Muscle of leg (tissue), 11 donors: Measurements from ENCODE around the gene ABCC3. TPM values are rescaled to one million over a fixed set of nuclear protein-coding genes. Genes with fewer than 3 reads are reported as not detected.
"Not testable (repeated sequence)": the region's sequence is repeated elsewhere in the genome, so short reads cannot be mapped to it uniquely, and the experiment has no call there.

Source experiments
- DNase-seq: peaks from one replicate; pipeline ENCODE4 v3.0.0; 2013
- H3K27ac ChIP-seq: one replicate; pipeline ENCODE4 v1.5.1; 2013; ENCODE audit warnings: mild to moderate bottlenecking, low read length, control low read depth
- H3K27me3 ChIP-seq: one replicate; pipeline ENCODE4 v1.6.1; 2013; ENCODE audit warnings: low read length; ENCODE audit not compliant: control insufficient read depth, insufficient read depth
- H3K36me3 ChIP-seq: one replicate; pipeline ENCODE4 v1.6.1; 2013; ENCODE audit warnings: low read length; ENCODE audit not compliant: control insufficient read depth, insufficient read depth
- H3K4me1 ChIP-seq: one replicate; pipeline ENCODE4 v1.6.1; 2013; ENCODE audit warnings: low read length; ENCODE audit not compliant: control insufficient read depth, insufficient read depth
- H3K4me3 ChIP-seq: one replicate; pipeline ENCODE4 v1.5.1; 2013; ENCODE audit warnings: low read length, control low read depth
- H3K9me3 ChIP-seq: replicated peaks from 2 replicates; pipeline ENCODE4 v1.6.1; 2013; ENCODE audit warnings: low read depth, low read length; ENCODE audit not compliant: control insufficient read depth
- WGBS: methylation state at CpG from one replicate; pipeline ENCODE4 v1.1.5; 2013; ENCODE audit warnings: missing lambda C conversion rate; ENCODE audit not compliant: insufficient coverage; 5-methylcytosine and 5-hydroxymethylcytosine counted together
- polyA plus RNA-seq, 8 donors: library from polyadenylated mRNA; unstranded; fragments of 120-200 nt; gene quantifications; one replicate each; pipeline versions ENCODE4 v1.2.1 to v1.2.3, GENCODE V29; 2013; ENCODE audit warnings: inconsistent platforms in 1 of 8, low replicate concordance in 1 of 8; ENCODE audit not compliant: insufficient read length in 8 of 8, insufficient read depth in 1 of 8
- total RNA-seq: library from RNA; stranded (reverse); fragments of 120-200 nt; gene quantifications from one replicate; pipeline ENCODE4 v1.2.4, GENCODE V29; 2013

Gene ABCC3
- total and polyA plus RNA-seq, 9 donors = 0.24 to 8.0 (median 0.39) TPM

DNA sequence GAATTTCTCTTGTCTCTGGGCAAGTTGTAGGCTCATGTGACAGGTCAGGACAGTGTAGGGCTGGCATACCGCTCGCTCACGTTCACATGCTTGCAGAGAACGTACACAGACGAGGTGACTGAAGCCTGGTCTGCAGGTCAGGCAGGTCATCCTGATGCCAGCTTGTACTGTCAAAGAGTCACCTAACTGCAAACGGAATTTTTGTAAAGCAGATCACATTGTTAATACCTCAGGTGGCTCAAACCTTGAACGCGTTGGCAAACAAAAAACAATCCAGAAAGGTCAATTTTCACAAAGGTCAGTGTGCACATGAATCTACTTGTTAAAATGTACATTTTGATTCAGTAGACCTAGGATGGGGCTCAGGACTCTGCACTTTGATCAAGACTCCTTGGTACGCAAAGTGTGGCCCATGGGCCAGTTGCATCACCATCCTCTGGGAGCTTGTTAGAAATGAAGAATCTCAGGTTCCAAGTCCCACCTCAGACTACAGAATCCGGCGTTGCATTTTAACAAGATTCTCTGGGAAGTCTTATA lies 44.4 kb downstream of the ABCC3 start:
- no peaks in the 10 kb centered on the region for H3K27me3 ChIP-seq
- no peak overlapping the region for H3K27ac ChIP-seq
- no peaks in the 10 kb centered on the region for H3K9me3 ChIP-seq
- H3K4me3 ChIP-seq = no peak overlapping the region
- peaks cover 8% of the 10 kb centered on the region for H3K4me1 ChIP-seq
- no peak for DNase-seq
- 86% methylated on average over 9 of the region's 11 CpGs for WGBS
- no peaks in the 10 kb centered on the region for H3K36me3 ChIP-seq

DNA sequence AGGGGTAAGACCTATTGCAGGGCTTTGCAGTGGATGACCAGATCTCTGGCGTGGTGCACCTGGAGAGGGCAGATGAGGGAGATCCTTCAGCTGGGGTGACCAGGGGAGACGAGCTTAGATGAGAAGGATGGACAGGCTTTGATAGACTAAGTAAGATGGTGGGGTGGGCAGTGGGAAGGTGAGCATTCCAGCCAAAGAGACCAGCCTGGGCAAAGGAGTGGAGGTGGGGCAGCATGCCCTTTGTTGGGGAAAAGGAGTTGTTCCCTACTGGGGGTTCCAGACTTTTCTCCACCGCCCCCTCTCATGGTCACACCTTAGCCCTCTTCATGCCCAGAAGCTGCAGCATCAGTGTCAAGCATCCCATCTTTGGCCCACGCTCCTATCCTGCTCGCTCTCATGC lies 45.4 kb downstream of the ABCC3 start:
- no peak overlapping the region for H3K4me3 ChIP-seq
- no peaks in the 10 kb centered on the region for H3K27me3 ChIP-seq
- DNase-seq = no peak
- H3K36me3 ChIP-seq = no peaks in the 10 kb centered on the region
- WGBS = 96% methylated on average over 4 of the region's 5 CpGs
- no peaks in the 10 kb centered on the region for H3K9me3 ChIP-seq
- H3K4me1 ChIP-seq = peaks cover 10% of the 10 kb centered on the region
- H3K27ac ChIP-seq = no peak overlapping the region

DNA sequence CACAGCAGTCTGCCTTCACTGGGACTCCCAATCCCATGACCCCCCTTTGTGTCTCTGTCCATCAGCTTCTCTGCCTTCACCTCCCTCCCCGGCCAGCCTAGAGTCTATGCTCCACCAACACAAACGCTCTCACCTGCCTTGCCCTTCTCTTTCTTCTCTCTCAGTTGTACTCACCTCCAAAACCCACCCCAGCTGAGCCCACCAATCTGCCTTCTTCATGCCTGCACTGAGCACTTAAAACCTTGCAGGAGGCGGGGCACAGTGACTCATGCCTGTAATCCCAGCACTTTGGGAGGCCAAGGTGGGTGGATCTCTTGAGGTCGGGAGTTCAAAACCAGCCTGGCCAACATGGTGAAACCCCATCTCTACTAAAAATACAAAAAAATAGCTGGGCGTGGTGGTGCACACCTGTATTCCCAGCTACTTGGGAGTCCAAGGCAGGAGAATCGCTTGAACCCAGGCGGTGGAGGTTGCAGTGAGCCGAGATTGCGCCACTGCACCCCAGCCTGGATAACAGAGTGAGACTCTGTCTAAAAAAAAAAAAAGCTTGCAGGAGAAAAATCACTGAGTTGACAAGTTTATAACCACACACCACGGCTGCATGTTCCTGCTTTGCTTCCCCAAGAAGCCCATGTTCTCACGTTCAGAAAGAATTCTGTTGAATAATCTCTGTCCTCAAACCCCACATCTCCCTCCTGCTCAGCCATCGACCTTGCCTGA lies 46.0 kb downstream of the ABCC3 start:
- WGBS = 74% methylated on average over 11 of the region's 12 CpGs
- H3K4me3 ChIP-seq = not testable (repeated sequence)

DNA sequence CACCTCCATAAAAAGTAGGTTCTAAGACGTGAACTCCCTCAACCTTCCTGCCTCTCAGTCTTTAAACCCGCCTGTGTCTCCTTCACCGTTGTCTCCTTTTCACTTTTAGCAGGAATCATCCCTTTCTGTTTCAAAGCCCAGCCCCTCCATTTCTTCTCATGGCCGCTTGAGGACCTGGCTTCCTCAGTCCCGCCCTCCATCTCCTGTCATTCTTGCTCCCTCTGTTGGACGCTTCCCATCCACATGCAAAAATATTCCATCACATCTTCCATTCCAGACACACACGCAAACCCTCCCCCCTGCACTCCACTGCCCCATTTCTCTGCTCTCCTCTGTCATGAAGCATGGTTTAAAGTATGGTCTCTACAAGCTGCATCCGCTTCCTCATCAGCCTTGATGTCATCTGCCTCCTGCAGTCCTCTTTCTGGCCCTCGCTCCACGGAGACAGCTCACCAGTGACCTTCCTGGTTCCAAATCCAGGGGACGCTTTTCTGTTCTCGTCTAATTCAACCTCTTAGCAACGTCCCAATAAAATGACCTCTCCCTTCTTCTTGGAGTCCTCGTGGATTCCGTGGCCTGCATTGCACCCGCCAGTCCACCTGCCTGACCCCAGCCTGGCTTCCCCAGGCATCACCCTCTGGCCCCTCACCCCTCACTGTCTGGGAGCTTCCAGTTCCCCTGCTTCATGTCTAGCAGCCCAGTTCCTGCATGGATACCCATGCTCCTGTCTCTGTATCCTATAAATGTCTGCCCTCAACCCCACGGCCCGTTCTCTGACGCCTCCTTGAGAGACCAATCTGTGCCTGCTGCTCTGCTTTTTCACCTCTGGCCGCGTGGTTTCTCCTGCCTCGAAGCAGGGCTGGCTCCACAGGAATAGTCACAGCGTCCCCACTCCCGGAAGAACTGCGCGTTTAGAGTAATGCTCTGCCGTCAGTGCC lies 46.9 kb downstream of the ABCC3 start:
- H3K36me3 ChIP-seq = no peaks in the 10 kb centered on the region
- H3K27me3 ChIP-seq = no peaks in the 10 kb centered on the region
- no peak overlapping the region for H3K27ac ChIP-seq
- no peak overlapping the region for H3K4me3 ChIP-seq
- peaks cover 15% of the 10 kb centered on the region for H3K4me1 ChIP-seq
- 47% methylated on average over 27 of the region's 27 CpGs for WGBS
- peak; percentile 94 for DNase-seq
- H3K9me3 ChIP-seq = no peaks in the 10 kb centered on the region

More for the DNA sequence above, 46.0 kb downstream of the ABCC3 start:
- not testable (repeated sequence) for DNase-seq, H3K27ac ChIP-seq, H3K9me3 ChIP-seq, H3K4me1 ChIP-seq, H3K36me3 ChIP-seq, H3K27me3 ChIP-seq

DNA sequence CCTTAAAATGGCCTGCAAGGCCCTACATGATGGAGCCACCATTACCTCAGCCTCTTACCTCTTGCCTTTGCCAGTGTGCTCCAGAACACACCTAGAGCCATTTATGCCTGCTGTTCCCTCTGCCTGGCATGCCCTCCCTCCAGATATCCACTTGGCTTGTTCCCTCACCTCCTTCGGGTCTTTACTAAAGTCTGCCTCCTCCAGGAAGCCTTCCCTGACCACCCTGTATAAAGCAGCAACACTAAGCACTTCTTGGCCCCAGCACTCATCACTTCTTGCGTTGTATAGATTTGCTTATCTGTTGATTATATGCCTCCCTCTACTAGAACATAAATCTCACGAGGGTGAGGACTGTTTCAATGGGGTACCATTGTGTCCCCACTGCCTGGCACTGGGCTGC lies 47.8 kb downstream of the ABCC3 start:
- Histone ChIP-seq H3K9me3 (no peaks in the 10 kb centered on the region), H3K4me1 (peaks cover 24% of the 10 kb centered on the region), H3K27me3 (no peaks in the 10 kb centered on the region), H3K4me3 (no peak overlapping the region), H3K27ac (no peak overlapping the region), H3K36me3 (no peaks in the 10 kb centered on the region)
- 94% methylated on average over 2 of the region's 3 CpGs for WGBS
- no peak for DNase-seq

DNA sequence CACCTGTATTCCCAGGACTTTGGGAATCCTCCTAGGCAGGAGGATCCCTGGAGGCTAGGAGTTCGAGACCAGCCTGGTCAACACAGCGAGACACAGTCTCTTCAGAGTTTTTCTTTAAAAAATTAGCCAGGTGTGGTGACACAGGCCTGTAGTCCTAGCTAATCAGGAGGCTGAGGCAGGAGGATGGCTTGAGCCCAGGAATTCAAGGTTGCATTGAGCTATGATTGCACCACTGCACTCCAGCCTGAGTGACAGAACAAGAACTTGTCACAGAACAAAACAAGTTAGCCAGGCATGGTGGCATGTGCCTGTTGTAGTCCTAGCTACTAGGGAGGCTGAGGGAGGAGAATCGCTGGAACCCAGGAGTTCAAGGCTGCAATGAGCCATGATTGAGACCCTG lies 48.3 kb downstream of the ABCC3 start:
- H3K4me1 ChIP-seq = peaks cover 26% of the 10 kb centered on the region
- H3K9me3 ChIP-seq = no peaks in the 10 kb centered on the region
- no peak overlapping the region for H3K4me3 ChIP-seq
- H3K36me3 ChIP-seq = no peaks in the 10 kb centered on the region
- DNase-seq = no peak
- whole genome bisulfite sequencing = 88% methylated on average over 3 of the region's 3 CpGs
- no peak overlapping the region for H3K27ac ChIP-seq
- no peaks in the 10 kb centered on the region for H3K27me3 ChIP-seq

DNA sequence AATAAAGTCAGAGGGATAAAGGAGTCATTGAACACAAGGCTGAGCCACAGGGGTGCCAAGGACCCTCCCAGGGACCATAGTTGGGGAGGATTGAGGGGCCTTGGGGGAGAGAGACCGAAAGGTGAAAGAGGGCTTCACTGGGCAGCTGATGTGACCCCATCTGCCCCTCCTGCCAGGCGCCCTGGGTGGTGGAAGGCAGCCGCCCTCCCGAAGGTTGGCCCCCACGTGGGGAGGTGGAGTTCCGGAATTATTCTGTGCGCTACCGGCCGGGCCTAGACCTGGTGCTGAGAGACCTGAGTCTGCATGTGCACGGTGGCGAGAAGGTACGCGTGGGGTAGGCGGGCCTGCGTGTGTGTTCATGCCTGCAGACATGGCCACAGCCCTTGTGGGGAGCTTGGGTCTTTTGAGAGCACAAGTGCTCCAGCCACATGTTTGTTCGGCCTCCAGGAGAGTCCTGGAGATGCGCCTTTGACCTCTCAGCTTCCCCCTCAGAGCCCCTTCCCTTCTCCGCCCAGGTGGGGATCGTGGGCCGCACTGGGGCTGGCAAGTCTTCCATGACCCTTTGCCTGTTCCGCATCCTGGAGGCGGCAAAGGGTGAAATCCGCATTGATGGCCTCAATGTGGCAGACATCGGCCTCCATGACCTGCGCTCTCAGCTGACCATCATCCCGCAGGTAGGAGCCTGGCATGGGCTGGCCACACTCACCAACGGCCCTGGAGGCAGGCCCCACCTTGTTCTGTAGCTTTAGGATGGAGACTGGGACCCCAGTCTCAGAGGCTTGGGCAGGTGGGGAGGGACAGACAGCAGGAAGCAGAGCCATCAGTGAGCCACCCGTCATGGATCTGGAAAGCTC lies 49.0 kb downstream of the ABCC3 start:
- peaks cover 26% of the 10 kb centered on the region for H3K4me1 ChIP-seq

DNA sequence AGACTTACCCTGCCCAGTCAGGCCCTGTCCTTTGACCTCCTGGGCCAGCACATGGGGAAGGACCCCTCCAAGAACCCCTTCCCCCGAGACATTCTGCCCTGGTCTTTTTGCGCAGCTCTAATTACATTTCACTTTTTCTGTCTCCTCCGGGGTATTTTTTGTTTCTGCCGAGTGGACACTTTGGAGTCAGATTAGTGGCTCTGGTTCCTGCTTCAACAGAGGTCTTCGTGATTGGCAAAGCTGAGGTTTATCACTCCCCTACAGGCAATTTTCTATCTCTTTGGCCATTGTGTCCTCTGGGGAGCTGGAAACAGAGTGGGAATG lies 49.6 kb downstream of the ABCC3 start:
- Histone ChIP-seq H3K4me3 (no peak overlapping the region), H3K9me3 (no peaks in the 10 kb centered on the region), H3K27ac (no peak overlapping the region), H3K36me3 (no peaks in the 10 kb centered on the region), H3K4me1 (peaks cover 26% of the 10 kb centered on the region), H3K27me3 (no peaks in the 10 kb centered on the region)
- WGBS = 65% methylated on average over 2 of the region's 5 CpGs
- no peak for DNase-seq

More for the DNA sequence above, 49.0 kb downstream of the ABCC3 start:
- Histone ChIP-seq H3K36me3 (no peaks in the 10 kb centered on the region), H3K27me3 (no peaks in the 10 kb centered on the region), H3K27ac (no peak overlapping the region), H3K4me3 (no peak overlapping the region), H3K9me3 (no peaks in the 10 kb centered on the region)
- DNase-seq = no peak
- WGBS = 90% methylated on average over 28 of the region's 28 CpGs

DNA sequence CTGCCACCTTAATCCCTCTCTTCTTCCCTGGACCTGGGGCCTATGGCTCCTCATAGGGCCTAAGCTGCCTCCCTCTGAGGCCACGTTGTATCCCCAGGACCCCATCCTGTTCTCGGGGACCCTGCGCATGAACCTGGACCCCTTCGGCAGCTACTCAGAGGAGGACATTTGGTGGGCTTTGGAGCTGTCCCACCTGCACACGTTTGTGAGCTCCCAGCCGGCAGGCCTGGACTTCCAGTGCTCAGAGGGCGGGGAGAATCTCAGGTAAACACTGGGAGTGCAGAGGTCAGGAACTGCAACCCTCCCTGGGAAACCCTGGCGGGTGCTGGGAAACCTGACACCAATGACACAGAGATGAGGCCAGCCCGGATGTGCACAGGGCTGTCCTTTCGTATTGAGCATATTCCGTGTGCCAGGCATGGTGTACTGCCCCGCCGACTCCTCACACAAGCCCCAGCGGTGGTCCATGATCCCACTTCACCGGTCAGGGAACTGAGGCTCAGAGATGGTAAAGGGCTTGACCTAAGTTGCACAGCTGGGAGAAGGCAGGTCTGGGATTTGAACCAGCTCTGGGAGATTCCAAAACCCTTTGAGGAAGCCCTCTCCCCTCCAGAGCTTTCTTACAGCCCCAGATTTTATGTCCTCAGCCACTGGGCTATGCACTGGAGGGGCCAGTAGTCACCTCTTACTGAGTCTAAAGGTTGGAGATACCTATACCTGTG lies 50.1 kb downstream of the ABCC3 start:
- 62% methylated on average over 11 of the region's 15 CpGs for WGBS

More for the DNA sequence above, 50.1 kb downstream of the ABCC3 start:
- no peak for DNase-seq
- Histone ChIP-seq H3K27ac (no peak overlapping the region), H3K9me3 (no peaks in the 10 kb centered on the region), H3K4me1 (peaks cover 26% of the 10 kb centered on the region), H3K4me3 (no peak overlapping the region), H3K27me3 (no peaks in the 10 kb centered on the region), H3K36me3 (no peaks in the 10 kb centered on the region)
